Medulla oblongata (tissue), 1 donor: ENCODE measurements around the gene OSTM1.

ENCODE experiments used
- DNase-seq: peaks from one replicate; pipeline ENCODE4 v3.0.0-alpha.2; 2015; ENCODE audit errors: extremely low spot score

Gene OSTM1, protein sequence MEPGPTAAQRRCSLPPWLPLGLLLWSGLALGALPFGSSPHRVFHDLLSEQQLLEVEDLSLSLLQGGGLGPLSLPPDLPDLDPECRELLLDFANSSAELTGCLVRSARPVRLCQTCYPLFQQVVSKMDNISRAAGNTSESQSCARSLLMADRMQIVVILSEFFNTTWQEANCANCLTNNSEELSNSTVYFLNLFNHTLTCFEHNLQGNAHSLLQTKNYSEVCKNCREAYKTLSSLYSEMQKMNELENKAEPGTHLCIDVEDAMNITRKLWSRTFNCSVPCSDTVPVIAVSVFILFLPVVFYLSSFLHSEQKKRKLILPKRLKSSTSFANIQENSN

DNA sequence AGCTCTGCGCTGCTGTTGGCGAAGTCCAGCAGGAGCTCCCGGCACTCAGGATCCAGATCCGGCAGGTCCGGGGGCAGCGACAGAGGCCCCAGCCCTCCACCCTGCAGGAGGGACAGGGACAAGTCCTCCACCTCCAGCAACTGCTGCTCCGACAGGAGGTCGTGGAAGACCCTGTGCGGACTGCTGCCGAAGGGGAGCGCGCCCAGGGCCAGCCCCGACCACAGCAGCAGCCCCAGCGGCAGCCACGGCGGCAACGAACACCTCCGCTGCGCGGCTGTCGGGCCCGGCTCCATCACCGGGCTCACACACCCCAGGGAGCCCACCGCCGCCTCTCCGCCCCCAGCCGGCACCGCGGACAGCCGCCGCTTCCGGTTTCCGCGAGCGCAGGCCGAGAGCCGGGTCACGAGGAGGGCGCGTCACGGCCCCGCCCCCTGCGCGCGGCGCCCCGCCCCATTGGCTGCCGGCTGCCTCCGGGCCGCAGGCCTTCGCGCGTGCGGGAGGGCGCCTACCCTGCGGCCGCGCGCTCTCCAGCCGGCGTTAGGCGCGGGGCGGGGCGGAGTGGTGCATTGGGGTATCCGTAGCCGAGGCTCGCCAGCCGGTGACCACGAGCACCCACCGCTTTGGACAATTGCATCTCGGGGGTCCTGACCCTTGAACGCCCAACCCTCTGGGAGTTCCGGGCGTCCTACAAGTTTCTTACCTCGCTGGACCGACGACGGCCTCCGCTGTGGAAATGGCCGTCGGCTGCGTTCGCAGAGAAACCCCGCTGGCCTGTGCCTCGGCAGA is at the start of gene OSTM1:
Gene OSTM1, minus strand, starts transcription at position 383 of the 786 bp plus-strand sequence. Its CDS starts 90 bp downstream, at position 293.
- DNase-seq, result peak; percentile 91

DNA sequence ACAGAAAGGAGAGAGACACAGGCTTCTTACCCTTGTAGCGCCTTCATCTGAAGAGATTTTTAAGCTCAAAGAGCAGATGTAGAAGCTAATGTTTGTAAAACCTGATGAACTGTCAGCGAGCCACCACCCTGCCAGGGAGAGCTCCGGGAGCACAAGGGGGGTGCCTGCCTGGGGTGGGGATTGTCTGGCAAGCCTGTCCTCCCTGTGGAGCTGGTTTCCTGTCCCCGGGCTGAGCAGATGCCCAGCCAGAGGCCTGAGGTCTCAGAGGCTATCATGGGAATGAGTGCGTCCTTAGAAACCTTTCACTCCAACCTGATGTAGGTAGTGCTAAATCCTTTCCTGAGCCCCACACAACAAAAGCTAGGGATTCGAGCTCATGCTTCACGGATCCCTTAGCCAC is 49.4 kb upstream of the OSTM1 start:
- DNase-seq, result no peak

DNA sequence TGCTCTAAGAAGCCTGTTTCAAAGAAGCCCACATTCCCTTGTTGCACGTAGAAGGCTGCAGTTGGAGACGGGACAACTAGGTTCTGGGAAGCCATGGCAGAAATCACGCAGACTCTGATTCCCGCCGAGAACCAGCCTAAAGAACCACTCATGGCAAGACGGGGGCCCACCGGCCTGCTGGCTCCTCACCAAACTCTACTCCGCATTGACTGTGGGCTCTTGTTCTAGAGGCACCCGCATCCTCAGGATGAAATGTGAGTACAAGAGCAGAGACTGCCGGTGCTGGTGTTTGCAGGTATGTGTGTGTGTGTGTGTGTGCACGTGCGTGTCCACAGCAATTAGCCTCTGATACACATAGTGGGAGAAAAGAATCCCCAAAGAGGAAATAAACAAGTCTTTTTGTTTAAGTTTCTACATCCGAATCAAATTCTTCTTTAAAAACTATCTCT is 49.0 kb upstream of the OSTM1 start:
- no peak for DNase-seq

DNA sequence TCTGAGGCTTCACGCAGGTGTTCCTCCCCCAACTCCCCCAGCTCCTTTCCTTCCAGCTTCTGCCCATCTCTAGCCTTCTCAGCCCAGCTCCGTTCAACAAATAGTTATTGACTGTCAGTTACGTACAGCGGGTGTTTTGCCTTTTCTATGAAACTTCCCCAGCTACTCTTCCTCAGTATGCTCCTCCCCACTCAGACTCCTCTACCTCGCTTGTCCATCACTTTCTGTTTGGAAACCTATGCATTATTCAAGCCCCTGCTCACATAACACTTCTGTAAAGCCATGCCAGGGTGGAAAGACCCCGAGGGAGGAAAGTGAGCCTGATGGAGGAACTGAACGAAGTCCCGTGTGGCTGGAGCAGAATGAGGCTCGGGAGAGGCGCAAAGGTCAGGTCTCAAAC is 47.1 kb upstream of the OSTM1 start:
- no peak for DNase-seq

DNA sequence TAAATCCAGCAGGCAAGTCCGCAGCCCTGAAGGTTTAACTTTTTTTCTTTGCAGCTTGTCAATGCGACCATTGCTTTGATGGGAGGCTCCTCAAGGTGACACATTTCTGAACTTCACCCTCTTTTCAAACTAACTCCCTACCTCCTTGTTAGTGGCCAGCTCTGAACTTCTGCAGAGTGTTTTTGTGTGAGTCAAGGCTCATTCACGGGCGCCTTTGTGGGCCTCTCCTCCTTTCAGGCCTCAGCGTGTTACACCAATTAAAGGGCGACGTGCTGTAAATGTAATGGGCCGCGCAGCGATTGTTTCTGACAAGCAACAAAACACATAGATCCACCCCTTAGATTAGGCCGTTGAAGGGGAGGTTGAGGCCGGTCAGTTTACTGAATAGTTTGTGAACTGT is 45.8 kb upstream of the OSTM1 start:
- no peak for DNase-seq

DNA sequence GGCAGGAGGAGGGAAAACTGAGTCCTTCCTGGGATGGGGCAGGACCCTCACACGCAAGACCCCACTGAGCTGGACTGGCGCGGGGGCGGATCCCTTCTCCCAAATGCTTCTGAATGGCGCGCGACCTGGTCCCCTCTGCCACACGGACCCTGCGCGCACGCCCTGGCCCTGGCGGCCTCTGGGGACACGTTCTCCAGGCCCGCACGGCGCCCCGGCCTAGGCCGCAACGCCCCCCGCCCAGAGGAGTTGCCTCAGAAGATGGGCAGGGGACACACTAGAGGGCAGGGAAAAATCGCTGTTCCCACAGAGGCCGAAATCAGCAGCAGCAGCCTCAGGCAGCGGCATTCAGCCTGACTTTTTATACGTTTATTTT is 45.2 kb upstream of the OSTM1 start:
- no peak for DNase-seq

DNA sequence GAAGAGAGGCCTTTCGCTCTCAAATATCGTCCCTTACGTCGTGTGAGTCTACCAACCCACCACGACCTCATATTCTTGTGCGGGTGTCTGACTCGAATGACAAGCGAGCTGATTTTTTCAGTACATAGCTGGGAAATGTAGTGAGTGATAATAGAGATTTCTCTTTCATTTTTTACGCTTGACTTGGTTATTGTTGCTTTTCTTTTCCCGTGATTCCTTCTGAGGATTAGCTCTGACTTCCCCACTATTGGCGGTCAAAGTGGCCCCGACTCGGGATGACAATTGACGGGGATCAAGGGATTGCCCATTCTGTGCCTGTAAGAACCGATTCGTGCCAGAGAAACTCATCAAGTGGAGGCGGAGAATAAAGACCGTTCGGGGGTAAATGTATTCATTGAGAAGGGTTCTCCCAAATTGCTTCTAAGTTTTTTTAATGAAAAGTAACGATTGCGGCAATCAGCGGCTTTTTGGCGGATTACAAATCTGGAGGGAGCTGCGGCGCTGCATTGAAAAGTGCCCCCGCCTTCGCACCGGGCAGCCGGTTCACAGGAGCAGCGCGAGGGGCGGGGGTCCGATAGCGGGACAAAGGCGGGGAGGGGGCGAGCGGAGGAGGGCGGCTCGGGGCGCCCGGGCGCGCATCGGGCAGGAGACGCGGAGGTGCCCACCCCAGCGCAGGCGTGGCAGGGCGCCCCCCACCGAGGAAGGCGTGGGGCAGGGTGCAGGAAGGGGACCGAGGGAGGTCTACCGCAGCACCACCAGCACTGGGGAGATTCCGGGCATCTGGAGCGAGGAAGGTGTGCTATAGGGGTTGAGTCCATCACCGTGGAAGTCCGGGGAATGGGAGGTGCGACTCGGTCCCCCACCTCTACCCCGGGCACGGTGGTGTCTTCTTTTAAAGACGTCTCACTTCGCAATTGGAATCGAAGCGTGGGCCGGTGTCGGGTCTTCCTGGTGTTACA is 44.5 kb upstream of the OSTM1 start:
- DNase-seq, result no peak

DNA sequence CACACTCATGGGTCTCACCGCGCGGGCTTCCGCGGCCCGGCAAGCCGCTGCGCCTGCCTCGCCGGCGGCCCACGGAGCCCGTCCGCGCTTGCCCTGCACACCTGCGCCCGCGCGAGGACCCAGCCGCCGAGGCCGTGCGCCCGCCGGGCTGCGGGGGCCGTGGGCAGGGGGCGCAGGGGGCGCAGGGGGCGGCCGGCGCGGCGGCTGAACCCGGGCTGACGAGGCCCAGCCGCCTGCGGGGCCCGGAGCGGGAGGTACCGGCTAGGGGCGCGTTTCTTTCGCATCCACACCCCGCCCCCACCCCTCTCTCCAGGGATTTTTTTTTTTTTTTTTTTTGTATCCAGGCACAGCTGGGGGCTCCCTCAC is 43.8 kb upstream of the OSTM1 start:
- DNase-seq, result no peak

DNA sequence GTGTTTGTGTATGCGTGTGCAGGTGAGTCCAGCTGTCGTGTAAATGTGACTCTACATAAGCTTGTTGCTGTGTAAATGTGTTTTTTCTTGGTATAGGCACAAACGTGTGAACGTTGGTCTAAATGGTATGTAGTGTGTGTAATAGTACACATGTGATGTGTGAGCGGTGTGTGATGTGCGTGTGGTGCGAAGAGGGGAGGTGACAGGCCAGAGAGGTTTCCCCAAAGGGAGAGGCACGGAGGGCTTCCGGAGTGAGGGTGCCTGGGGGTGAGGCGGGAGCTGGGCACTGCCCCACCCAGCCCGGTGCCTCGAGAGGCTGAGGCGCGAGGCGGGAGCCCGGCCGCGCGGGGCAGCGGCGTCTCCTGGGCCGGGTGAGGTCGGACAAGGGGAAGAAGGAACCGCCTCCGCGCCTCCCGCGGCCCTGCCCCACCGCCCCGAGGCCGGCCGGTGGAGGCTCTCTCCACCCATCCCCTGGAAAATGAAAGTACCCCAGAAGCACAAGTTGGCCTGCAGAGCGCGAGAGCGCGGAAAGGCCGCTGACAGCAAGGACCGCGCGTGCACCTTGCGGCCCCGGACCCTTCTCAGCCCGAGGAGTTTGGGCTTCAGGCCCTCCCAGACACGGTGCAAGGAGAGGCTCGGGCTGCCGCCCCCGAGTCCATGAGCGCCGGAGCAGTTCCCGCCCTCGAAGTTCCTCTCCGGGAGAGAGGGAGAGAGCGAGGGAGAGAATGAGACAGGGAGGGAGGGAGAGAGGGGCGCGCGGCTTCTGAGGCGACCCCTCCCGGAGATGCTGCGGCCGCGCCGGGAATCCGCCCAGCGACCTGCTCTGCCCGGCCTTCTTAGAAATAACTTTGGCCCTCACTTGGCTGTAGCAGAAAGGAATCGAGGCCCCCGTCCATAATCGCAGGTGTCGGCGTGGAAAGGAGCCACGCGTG is 43.2 kb upstream of the OSTM1 start:
- no peak for DNase-seq

DNA sequence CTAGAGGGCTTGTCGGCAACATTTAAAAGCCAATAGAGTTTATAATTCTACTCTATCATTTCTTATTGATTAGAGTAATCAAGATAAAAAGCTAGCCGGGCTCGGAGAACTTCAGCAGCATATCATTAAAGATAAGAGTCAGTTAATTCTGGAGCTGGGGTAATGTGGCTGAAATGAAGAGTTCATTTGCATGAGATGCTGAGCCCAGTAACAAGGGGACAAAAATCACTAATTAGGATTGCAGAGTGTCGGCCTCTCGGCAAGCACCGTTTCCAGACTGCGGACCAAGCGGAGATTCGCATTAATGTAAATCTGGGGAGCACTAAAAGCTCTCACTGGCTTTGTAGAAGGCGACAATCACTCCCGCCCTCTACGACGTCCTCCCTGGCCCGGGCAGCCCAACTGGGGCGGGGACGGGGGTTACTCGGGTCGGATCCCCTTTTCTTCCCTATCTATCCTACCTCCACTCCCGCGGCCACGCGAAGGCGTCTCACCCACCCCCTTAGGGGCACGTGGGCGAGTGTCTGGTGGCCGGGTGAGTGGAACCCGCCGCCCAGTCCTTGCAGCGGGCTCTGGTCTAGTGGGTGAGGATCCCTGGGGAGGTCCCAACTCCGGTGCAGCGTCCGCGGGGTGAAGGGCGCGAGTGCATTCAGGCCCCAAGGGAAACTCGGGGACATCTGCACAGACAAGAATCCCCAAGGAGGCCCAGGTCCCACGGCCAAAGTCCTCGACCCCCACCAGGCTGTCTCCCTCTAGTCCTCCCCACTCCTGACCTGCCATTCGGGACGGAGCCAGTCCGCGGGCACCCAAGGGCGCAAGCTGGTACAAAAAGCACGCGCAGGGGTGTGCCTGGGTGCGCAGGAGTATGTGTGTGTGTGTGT is 42.2 kb upstream of the OSTM1 start:
- DNase-seq, result no peak

DNA sequence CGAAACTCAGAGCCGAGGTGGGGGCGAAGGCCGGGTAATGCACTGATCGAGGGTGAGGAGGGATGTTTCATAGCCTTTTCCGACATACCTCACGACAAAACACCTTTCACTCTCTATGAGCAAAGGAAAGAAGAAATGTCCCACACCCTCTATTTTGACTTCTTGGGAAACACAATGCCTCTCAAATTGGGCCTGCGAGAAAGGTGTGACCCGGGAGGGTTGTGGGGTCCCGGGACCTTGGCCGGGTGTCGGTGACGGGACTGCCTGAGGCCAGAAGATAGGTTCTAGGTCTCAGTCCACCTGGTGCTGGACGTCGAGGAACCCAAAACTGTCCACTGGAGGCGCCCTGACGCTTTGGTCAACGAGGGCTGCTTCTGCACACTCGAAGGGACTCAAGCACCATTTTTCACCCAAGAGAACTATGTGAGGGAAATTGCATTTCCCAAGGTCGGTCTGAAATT is 41.1 kb upstream of the OSTM1 start:
- DNase-seq, result no peak

DNA sequence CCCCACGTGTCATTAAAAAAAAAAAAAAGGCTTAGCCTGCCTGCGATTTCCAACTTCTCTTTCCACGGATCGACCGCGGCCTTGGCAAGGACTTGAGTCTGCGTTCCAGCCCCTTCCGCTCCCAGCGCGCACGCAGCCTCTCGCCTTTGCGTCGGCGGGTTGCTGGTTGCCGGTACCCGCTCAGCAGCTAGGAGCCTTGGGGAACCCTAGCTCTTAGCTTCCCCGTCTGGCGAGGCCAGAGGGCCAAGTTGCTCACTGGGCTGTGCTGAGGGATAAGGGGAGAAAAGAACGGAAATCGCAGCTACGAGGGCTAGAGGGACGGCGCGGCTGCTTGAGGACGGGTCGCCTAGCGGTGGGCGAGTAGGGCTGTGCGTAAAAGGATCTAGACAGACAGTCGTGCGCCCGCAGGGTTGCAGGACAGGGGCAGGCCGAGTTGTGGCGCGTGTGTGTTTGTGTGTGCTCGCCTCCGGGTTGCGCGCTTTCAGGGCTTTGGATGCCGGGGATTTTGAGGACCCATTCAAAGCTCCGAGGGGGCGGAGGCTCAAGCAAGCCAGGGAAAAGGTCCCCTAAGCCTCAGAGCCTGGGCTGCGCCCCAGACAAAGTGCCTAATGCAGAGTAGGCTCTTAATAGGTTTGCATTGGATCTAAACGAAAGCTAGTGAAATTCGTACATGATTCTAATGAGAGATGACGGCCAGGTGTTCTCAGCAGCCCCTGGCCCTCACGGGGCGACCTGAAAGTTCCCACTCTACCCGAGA is 40.5 kb upstream of the OSTM1 start:
- DNase-seq, result peak; percentile 58

DNA sequence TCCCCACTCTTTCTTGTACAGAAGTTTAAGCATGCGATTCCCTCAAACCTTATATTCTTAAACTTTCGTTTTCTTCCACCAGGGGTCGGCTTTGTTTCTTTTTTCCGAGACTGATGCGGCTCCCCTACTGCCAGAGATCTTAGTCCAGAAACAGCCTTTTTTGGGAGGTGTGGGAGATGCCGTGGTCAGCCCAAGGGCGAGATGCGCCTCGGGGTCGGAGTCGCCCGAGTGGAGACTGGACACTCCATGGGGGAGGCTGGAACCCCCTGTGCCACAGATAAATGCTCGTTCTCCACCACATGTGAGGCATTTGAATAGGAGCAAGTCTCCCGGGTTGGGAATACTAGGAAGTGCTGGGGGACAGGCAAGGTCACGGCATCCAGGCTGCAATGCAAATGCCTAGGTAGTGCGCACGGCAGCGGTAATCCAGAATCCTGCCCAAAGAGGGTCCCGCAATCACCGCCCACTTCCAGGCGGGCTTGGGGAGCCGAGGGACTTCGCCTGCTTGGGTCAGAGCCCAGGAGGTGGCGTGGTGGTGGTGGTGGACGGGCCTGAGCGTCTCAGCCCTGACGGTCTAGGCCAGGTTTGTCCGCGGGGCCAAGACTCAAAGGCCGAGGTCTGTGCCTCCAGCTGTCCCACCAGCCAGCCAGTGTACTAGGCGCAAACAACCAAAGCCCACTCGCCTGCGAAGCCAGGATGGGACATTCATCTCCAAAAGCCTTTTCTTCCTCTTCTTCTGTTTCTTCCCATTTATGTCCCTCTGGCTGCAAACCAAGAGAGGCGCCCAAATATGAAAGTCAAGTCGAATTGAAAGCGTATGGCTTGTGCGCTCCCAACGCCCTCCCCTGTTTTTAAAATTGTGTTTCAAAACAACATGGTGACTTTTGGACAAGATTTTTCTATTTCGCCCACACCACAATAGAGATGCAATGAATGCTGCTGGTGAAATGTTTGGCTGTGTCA is 39.3 kb upstream of the OSTM1 start:
- peak; percentile 71 for DNase-seq

DNA sequence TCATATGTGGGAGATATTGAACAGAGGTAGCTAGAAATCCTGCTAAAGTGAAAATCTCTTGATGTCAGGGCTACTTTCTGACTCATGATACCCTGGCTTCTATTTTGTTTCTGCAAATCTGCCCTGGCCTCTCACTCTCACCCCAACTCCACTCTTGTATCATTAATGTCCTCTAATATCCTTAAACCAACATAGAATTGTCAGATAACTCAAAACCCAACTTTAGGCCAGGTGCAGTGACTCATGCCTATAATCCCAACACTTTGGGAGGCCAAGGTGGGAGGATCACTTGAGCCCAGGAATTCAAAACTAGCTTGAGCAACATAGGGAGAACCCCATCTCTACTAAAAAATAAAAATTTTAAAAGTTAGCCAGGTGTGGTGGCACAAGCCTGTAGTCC is 33.8 kb upstream of the OSTM1 start:
- DNase-seq, result no peak

DNA sequence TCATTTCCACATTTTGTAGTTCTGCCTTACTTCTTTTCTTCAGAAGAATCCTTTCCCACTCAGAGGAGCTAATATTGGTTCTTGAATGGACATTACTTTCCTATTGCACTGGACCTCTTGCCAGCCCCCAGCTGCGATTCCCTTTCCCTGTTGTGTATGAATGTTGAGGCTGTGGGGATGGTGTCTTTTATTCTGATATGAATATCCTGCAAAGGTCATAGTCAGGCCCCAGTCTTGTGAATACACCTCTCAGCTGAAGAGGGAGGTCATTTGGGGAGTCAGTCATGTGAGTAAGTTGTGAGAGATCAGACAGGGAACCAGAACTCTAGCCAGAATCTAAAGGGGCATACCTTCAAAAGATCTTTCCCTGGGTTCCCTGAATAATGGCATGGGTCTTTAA is 32.6 kb upstream of the OSTM1 start:
- no peak for DNase-seq

DNA sequence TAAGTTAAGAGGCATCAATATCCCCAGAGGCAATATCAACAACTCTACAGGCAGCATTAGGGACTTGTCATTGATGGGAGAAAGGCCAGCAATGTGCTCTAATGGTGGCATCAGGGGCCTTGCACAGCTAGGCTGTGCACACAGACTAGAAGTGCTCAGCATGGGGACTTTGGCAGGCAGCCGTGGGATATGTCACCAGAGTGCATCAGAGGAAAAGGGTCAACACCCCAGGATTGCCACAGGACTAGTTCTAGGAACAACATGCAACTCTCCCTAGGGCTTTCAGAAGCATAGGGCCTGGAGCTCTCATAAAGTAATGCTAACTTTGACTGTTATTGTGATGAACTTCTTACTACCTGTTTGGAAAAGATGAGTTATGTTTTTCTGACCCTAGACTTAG is 32.2 kb upstream of the OSTM1 start:
- DNase-seq, result no peak

DNA sequence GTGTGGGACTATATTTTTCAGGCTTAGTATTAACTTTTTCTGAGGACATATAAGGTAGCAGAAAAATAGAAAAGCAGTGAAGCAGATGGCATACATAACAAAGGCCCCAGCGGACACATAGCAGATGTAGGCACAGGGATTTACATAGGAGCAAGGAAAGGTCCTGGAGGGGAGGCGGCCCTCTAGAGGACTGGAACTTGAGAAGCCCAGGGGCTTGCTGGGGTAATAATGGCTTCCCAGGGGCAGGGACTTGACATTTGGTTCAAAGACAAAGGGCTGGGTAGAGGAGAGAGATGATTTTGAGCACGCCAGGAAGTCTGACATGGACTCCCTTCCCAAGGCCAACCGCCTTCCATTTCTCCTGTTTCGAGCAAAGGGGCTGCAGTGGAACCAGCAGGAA is 31.7 kb upstream of the OSTM1 start:
- DNase-seq, result no peak

DNA sequence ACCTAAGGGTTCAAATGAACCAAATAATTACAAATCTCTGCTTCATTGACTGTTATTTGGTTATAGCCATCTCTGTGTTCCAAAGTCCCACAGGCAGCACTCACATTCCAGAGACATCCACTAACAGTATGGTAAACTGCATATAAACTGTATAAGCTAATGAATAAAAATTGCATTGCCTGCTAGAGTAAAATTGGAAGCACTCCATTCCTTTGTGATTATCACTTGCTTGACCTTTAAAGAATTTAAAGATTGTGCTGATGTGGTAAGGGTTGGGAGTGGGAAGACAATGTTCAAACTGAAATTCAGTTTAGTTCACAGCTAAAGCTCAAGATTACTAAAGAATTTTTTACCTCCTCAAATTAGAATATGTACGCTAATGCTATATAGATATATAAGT is 31.0 kb upstream of the OSTM1 start:
- no peak for DNase-seq
